SK-N-SH (cell line): ENCODE data around the gene HAGH. TPM values are rescaled to one million over a fixed set of nuclear protein-coding genes. Genes with fewer than 3 reads are reported as not detected.

Experiments used
- CTCF ChIA-PET: fragments of 300-600, 350-600 bp; formaldehyde crosslinking; extraction: SDS; loops from one replicate; lab custom pipeline; 2021; lab: Yijun Ruan, JAX
- POLR2A ChIA-PET: fragments of 350-600 bp; sonication (Branson Sonifier 250); formaldehyde crosslinking; extraction: SDS; loops from one replicate; lab custom pipeline; 2020; ENCODE audit warnings: antibody characterized with exemption, inconsistent platforms; lab: Yijun Ruan, JAX
- DNase-seq: peaks from one replicate; pipeline ENCODE4 v3.0.0; 2012
- H2AFZ ChIP-seq: fragments of 200-600 bp; sonication (generic); 2 replicates; pipeline ENCODE4 v1.8.1; 2016; ENCODE audit warnings: antibody characterized with exemption, mild to moderate bottlenecking, low read depth
- H3F3A ChIP-seq: fragments of 200-600 bp; sonication (generic); replicated peaks from 2 replicates; pipeline ENCODE3; 2016; ENCODE audit warnings: antibody characterized with exemption, mild to moderate bottlenecking; ENCODE audit not compliant: insufficient read depth
- H3K27ac ChIP-seq, 2 experiments: fragments of 200-500 bp in 1 of 2; fragments of 200-600 bp in 1 of 2; sonication (Bioruptor generic) in 1 of 2; sonication (generic), shearing (Covaris generic) in 1 of 2; 2 replicates each; pipeline versions ENCODE4 v1.5.1 to v1.6.1; 2014 to 2016; ENCODE audit warnings: low read depth in 2 of 2, inconsistent platforms in 1 of 2, low read length in 1 of 2, mild to moderate bottlenecking in 1 of 2, mixed read lengths in 1 of 2
- H3K27me3 ChIP-seq: fragments of 200-600 bp; sonication (generic), shearing (Covaris generic); 2 replicates; pipeline ENCODE4 v1.6.1; 2016; ENCODE audit warnings: mixed run types; ENCODE audit not compliant: insufficient read depth
- H3K36me3 ChIP-seq, 2 experiments: fragments of 200-500 bp in 1 of 2; fragments of 200-600 bp in 1 of 2; sonication (Bioruptor generic) in 1 of 2; sonication (generic) in 1 of 2; replicated peaks in 1 of 2; 2 replicates each; pipeline versions ENCODE3 to v1.5.1; 2014 to 2016; ENCODE audit warnings: low read length in 1 of 2, mild to moderate bottlenecking in 1 of 2; ENCODE audit not compliant: insufficient read depth in 2 of 2, control insufficient read depth in 1 of 2
- H3K4me1 ChIP-seq, 2 experiments: fragments of 200-500 bp in 1 of 2; fragments of 200-600 bp in 1 of 2; sonication (Bioruptor generic) in 1 of 2; sonication (generic), shearing (Covaris generic) in 1 of 2; 2 replicates each; pipeline versions ENCODE4 v1.5.1 to v1.6.1; 2014 to 2016; ENCODE audit warnings: low read depth in 1 of 2, low read length in 1 of 2, mixed run types in 1 of 2; ENCODE audit not compliant: insufficient read depth in 2 of 2, control insufficient read depth in 1 of 2
- H3K4me2 ChIP-seq: fragments of 200-600 bp; sonication (generic), shearing (Covaris generic); 2 replicates; pipeline ENCODE4 v1.6.1; 2017; ENCODE audit warnings: mixed run types
- H3K4me3 ChIP-seq, 2 experiments: fragments of 200-500 bp in 1 of 2; fragments of 200-600 bp in 1 of 2; sonication (Bioruptor generic) in 1 of 2; sonication (generic), shearing (Covaris generic) in 1 of 2; 2 replicates each; pipeline versions ENCODE4 v1.5.1 to v1.8.1; 2014 to 2016; ENCODE audit warnings: low read depth in 2 of 2, inconsistent platforms in 1 of 2, low read length in 1 of 2, mild to moderate bottlenecking in 1 of 2, mixed read lengths in 1 of 2, moderate library complexity in 1 of 2
- H3K79me2 ChIP-seq: fragments of 200-600 bp; sonication (generic); 2 replicates; pipeline ENCODE4 v1.8.1; 2017; ENCODE audit warnings: mild to moderate bottlenecking; ENCODE audit not compliant: insufficient read depth
- H3K9ac ChIP-seq: fragments of 200-600 bp; sonication (generic); 2 replicates; pipeline ENCODE4 v1.6.1; 2017; ENCODE audit warnings: mixed run types
- H3K9me2 ChIP-seq: fragments of 200-600 bp; sonication (generic); 2 replicates; pipeline ENCODE4 v1.6.1; 2017; ENCODE audit warnings: mixed run types
- H3K9me3 ChIP-seq: fragments of 200-600 bp; sonication (generic); 2 replicates; pipeline ENCODE4 v1.6.1; 2017; ENCODE audit warnings: mixed run types, mild to moderate bottlenecking, moderate library complexity
- H4K20me1 ChIP-seq: fragments of 200-600 bp; sonication (generic); 2 replicates; pipeline ENCODE4 v1.6.1; 2017; ENCODE audit warnings: mild to moderate bottlenecking, mixed run types; ENCODE audit not compliant: insufficient read depth
- CTCF ChIP-seq: fragments of 200-600 bp; sonication (generic); IDR thresholded peaks from 2 replicates; pipeline ENCODE4 v1.6.1; 2017; ENCODE audit warnings: antibody characterized with exemption, mild to moderate bottlenecking, moderate library complexity
- EP300 ChIP-seq, 2 experiments: IDR thresholded peaks; 2 replicates each; pipeline versions ENCODE4 v1.4.0 to v1.6.1; 2012; ENCODE audit warnings: borderline replicate concordance in 1 of 2, low read depth in 1 of 2, low read length in 1 of 2
- FOXJ3 ChIP-seq: sonication (generic); formaldehyde crosslinking; IDR thresholded peaks from 2 replicates; pipeline ENCODE4 v1.5.1; 2020; ENCODE audit warnings: mild to moderate bottlenecking, missing genetic modification reagents
- GABPA ChIP-seq: IDR thresholded peaks from 2 replicates; pipeline ENCODE4 v1.4.0; 2012; ENCODE audit warnings: low read depth, mild to moderate bottlenecking
- GATA2 ChIP-seq: sonication (generic); formaldehyde crosslinking; IDR thresholded peaks from 2 replicates; pipeline ENCODE4 v1.5.0; 2020; ENCODE audit warnings: mild to moderate bottlenecking, missing genetic modification reagents
- IRF3 ChIP-seq: fragments of 150-350 bp; IDR thresholded peaks from 2 replicates; pipeline ENCODE4 v1.6.1; 2016; ENCODE audit warnings: mild to moderate bottlenecking, low read depth, low read length
- JUND ChIP-seq: IDR thresholded peaks from 2 replicates; pipeline ENCODE4 v1.4.0; 2012
- MEF2A ChIP-seq: IDR thresholded peaks from 2 replicates; pipeline ENCODE4 v1.4.0; 2012; ENCODE audit warnings: low read depth, borderline replicate concordance
- NFIC ChIP-seq: IDR thresholded peaks from 2 replicates; pipeline ENCODE4 v1.4.0; 2012; ENCODE audit warnings: borderline replicate concordance
- NRF1 ChIP-seq: IDR thresholded peaks from 2 replicates; pipeline ENCODE4 v1.6.1; 2012; ENCODE audit warnings: low read depth, mild to moderate bottlenecking, low read length
- RCOR1 ChIP-seq: fragments of 150-350 bp; IDR thresholded peaks from 2 replicates; pipeline ENCODE4 v1.6.1; 2017; ENCODE audit warnings: antibody characterized with exemption, low read length
- RXRA ChIP-seq: IDR thresholded peaks from 2 replicates; pipeline ENCODE4 v1.4.0; 2012; ENCODE audit warnings: low read depth, mild to moderate bottlenecking, borderline replicate concordance
- TEAD4 ChIP-seq: IDR thresholded peaks from 2 replicates; pipeline ENCODE4 v1.4.0; 2012; ENCODE audit warnings: mild to moderate bottlenecking, borderline replicate concordance; ENCODE audit not compliant: insufficient read depth
- WGBS: methylation state at CpG from one replicate; pipeline ENCODE4 v1.1.6; 2017; ENCODE audit warnings: low lambda C conversion rate; 5-methylcytosine and 5-hydroxymethylcytosine counted together
- polyA plus RNA-seq, 3 experiments: library from polyadenylated mRNA; depleted of rRNA; stranded (reverse); fragments of >200 nt; gene quantifications; 2 replicates each; pipeline ENCODE4 v1.2.3, GENCODE V29; 2012
- TF ChIP-seq, protein P1 (sequence below): IDR thresholded peaks from 2 replicates; pipeline ENCODE4; 2012

Gene HAGH
- polyA plus RNA-seq, 1 of the 3 experiments (the other 2 are of a cell fraction): 138 TPM

GRCh38 chr16:1788708-1789100 is 37.9 kb downstream of the HAGH start:
- Histone ChIP-seq H3K4me2 (no peak overlapping the region), H3K4me1 (no peaks in the 10 kb centered on the region; a peak in 1 of 4 replicates), H3K27me3 (no peaks in the 10 kb centered on the region), H3K27ac (no peak overlapping the region), H3K9ac (no peak overlapping the region), H4K20me1 (peaks cover 6% of the 10 kb centered on the region; the same call in 1 of the 2 replicates), H3K4me3 (no peak overlapping the region), H3K79me2 (peaks cover 32% of the 10 kb centered on the region), H3K9me2 (no peaks in the 10 kb centered on the region), H2AFZ (no peak overlapping the region), H3K9me3 (no peaks in the 10 kb centered on the region), H3F3A (no peaks in the 10 kb centered on the region), H3K36me3 (peaks cover 0 to 48% of the 10 kb centered on the region in 2 experiments)
- ChIA-PET CTCF (interaction anchor here (0.8 to 1.0 kb wide), 2 partner anchors 13 to 16 kb away, joined by 3 read pairs; partner anchors contain the start of genes EME2 and MRPS34), POLR2A (no interaction called here)
- DNase-seq: no peak
- TF ChIP-seq JUND: no peak
- no peak for TF ChIP-seq NRF1
- TF ChIP-seq, protein P1, sequence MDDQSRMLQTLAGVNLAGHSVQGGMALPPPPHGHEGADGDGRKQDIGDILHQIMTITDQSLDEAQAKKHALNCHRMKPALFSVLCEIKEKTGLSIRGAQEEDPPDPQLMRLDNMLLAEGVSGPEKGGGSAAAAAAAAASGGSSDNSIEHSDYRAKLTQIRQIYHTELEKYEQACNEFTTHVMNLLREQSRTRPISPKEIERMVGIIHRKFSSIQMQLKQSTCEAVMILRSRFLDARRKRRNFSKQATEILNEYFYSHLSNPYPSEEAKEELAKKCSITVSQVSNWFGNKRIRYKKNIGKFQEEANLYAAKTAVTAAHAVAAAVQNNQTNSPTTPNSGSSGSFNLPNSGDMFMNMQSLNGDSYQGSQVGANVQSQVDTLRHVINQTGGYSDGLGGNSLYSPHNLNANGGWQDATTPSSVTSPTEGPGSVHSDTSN: no peak
- TF ChIP-seq RCOR1: no peak
- TF ChIP-seq FOXJ3 (CRISPR knock-in tag): no peak
- WGBS: 100% methylated on average over 3 of the region's 19 CpGs

DNA sequence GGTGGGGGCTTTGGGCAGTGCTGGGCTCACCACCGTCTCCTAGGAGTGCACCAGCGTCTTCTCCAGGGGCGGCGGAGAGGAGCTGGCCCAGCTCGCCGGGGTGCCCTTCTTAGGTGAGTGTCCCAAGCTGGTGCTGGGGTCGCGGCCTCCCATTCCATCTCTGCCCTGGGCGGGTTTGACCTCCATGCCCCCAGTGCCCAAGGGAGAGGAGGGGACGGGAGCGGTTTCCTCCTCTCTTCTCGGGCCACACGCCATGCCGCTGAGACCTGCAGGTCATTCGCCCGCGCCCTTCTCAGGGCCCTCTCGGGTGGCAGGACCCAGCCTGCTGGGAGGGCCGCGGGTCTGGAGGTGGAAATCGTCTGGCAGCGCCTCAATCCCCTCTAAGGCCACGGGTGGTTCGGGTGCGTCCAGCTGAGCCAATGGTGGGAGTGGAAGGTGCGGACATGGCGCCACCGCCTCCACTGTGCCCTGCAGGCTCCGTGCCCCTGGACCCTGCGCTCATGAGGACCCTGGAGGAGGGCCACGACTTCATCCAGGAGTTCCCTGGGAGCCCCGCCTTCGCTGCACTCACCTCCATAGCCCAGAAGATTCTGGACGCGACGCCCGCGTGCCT is 38.4 kb downstream of the HAGH start:
- H3F3A ChIP-seq: peaks cover 3% of the 10 kb centered on the region
- no peak overlapping the region for H3K27ac ChIP-seq
- H3K79me2 ChIP-seq: peaks cover 37% of the 10 kb centered on the region
- no peak overlapping the region for H3K4me2 ChIP-seq
- DNase-seq: no peak
- CTCF ChIA-PET: interaction anchor here (1.0 kb wide), 1 partner anchor 16 kb away, joined by 3 read pairs; the partner anchor contains the start of genes EME2 and MRPS34
- POLR2A ChIA-PET: no interaction called here
- H3K4me3 ChIP-seq: no peak overlapping the region
- no peak overlapping the region for H2AFZ ChIP-seq
- H3K4me1 ChIP-seq: no peaks in the 10 kb centered on the region; a peak in 1 of 4 replicates
- peaks cover 6% of the 10 kb centered on the region; the same call in 1 of the 2 replicates for H4K20me1 ChIP-seq
- no peak overlapping the region for H3K9ac ChIP-seq
- no peaks in the 10 kb centered on the region for H3K9me3 ChIP-seq
- H3K36me3 ChIP-seq: peaks cover 0 to 48% of the 10 kb centered on the region in 2 experiments
- no peaks in the 10 kb centered on the region for H3K27me3 ChIP-seq
- H3K9me2 ChIP-seq: no peaks in the 10 kb centered on the region
- TF ChIP-seq GATA2 (CRISPR knock-in tag): no peak
- no peak for TF ChIP-seq FOXJ3 (CRISPR knock-in tag)
- TF ChIP-seq GABPA: no peak
- no peak for TF ChIP-seq TEAD4
- 92% methylated on average over 14 of the region's 38 CpGs for WGBS

DNA sequence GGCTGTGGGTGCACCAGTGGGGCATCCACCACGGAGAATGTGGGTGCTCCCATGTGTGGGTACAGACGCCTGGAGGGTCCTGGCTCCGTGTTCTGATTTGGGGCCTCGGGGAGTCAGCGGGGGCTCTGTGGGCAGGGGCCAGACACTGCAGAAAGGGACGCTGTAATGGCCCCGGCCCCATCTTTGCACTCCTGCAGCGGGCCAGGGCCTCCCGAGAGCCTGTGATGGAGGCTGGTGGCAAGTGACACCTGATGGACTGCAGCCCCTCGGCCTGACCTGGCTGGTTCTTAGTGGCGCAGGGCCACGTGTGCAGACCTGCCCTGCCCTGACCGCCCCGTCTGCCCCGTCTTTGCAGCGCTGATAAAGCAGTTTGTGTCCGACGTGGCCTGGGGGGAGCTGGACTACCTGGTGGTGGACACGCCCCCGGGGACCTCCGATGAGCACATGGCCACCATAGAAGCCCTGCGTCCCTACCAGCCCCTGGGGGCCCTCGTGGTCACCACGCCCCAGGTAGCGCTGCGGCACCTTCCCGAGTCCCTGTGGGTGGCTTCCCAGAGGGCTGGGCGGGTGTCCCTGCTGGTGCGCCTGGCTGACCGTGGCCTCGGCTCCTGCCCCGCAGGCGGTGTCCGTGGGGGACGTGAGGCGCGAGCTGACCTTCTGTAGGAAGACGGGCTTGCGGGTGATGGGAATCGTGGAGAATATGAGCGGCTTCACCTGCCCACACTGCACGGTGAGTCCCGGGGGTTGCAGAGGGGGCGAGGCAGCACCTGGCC is 39.1 kb downstream of the HAGH start:
- Histone ChIP-seq H3K79me2 (peaks cover 41% of the 10 kb centered on the region), H3K4me3 (no peak overlapping the region), H3K4me1 (no peaks in the 10 kb centered on the region; a peak in 1 of 4 replicates), H4K20me1 (peaks cover 6% of the 10 kb centered on the region; the same call in 1 of the 2 replicates), H3K9me2 (no peaks in the 10 kb centered on the region), H3K36me3 (peaks cover 0 to 48% of the 10 kb centered on the region in 2 experiments), H3K9me3 (no peaks in the 10 kb centered on the region), H3F3A (peaks cover 3% of the 10 kb centered on the region), H3K27ac (no peak overlapping the region), H3K4me2 (no peak overlapping the region), H2AFZ (no peak overlapping the region), H3K27me3 (no peaks in the 10 kb centered on the region), H3K9ac (no peak overlapping the region)
- WGBS: 93% methylated on average over 8 of the region's 44 CpGs
- CTCF ChIA-PET: no interaction called here
- DNase-seq: no peak
- POLR2A ChIA-PET: no interaction called here
- TF ChIP-seq NRF1 (no peak), NFIC (no peak), GATA2 (CRISPR knock-in tag) (no peak), RXRA (no peak), CTCF (no peak), MEF2A (no peak), IRF3 (no peak), FOXJ3 (CRISPR knock-in tag) (no peak), EP300 (IDR thresholded peaks at IDR 0.05; ENCODE audit: borderline replicate concordance in 1 of 2, low read depth in 1 of 2, low read length in 1 of 2) (no peak)
